ENCODE measurements around the gene RHOBTB3.
A peak's percentile ranks its signal among the peaks of the same experiment; 100 is the strongest.

DNA sequence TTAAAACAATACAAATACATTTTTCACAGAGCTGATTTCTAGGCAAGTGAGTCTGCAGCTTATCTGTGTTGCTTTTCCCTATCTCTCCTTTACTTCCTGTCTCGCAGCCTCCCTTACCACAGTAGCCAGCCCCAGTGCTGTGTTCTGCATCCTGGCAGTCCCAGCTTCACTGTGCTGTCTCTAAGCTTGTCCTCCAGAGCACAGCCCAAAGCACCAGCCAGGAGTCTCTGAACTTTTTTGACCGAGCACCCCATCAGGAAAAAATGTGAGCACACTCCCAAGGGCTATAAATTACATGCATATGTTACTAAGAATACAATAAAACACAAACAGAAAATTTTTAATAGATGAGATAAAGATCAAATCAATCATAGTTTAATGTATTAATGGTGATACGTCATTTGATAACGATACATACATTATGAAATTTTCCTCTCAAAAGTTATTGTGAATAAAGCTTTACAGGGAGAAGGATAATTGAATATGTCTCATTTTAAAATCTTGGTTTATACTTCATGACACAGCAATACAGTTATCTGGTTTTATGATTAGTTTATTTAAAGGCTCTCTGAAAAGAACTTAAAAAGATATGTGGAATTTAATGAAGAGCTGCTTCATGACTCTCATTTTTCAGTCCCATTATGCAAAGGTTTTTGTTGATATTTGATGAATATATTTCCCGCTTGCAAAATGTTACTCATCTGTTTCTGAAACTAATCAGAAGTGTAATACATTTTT, 7.3 kb upstream of the RHOBTB3 start:
- peak; percentile 27 for TF ChIP-seq POLR2AphosphoS5 (IDR thresholded peaks at IDR 0.05; ENCODE audit: insufficient read depth, low read depth, low read length)
- no peak for TF ChIP-seq POLR2A (IDR thresholded peaks at IDR 0.05; ENCODE audit: low read depth, low read length)
- TF ChIP-seq, protein P1, sequence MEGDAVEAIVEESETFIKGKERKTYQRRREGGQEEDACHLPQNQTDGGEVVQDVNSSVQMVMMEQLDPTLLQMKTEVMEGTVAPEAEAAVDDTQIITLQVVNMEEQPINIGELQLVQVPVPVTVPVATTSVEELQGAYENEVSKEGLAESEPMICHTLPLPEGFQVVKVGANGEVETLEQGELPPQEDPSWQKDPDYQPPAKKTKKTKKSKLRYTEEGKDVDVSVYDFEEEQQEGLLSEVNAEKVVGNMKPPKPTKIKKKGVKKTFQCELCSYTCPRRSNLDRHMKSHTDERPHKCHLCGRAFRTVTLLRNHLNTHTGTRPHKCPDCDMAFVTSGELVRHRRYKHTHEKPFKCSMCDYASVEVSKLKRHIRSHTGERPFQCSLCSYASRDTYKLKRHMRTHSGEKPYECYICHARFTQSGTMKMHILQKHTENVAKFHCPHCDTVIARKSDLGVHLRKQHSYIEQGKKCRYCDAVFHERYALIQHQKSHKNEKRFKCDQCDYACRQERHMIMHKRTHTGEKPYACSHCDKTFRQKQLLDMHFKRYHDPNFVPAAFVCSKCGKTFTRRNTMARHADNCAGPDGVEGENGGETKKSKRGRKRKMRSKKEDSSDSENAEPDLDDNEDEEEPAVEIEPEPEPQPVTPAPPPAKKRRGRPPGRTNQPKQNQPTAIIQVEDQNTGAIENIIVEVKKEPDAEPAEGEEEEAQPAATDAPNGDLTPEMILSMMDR (IDR thresholded peaks at IDR 0.05; ENCODE audit: extremely low read depth in 1 of 2, insufficient read depth in 1 of 2, low read depth in 1 of 2, low read length in 2 of 2) = no peak
- TF ChIP-seq MYC (IDR thresholded peaks at IDR 0.05; ENCODE audit: low read depth, low read length) = no peak
- no peak for TF ChIP-seq EZH2 (IDR thresholded peaks at IDR 0.05; ENCODE audit: borderline replicate concordance, low read depth, low read length, severe bottlenecking)
- no peak for TF ChIP-seq MAX (IDR thresholded peaks at IDR 0.05; ENCODE audit: insufficient read depth, insufficient read length)
- no peak for TF ChIP-seq JUN (IDR thresholded peaks at IDR 0.05; ENCODE audit: borderline replicate concordance, insufficient read depth, insufficient read length, low read depth)

Measured in endothelial cell of umbilical vein (primary cell).